Gastroesophageal sphincter (tissue), 4 donors: ENCODE results near the gene AP3D1. TPM values are rescaled to one million over a fixed set of nuclear protein-coding genes. Genes with fewer than 3 reads are reported as not detected.

Source experiments
- ATAC-seq: fragments of 150-250 bp; one replicate; pipeline ENCODE4 v1.9.1; 2016; ENCODE audit warnings: mild to moderate bottlenecking, moderate library complexity
- H3K27ac ChIP-seq, 4 donors: fragments of 200-600 bp; sonication (generic) in 3 of 4; 1 replicate in 3 of 4; 2 replicates in 1 of 4; pipeline ENCODE4 v1.5.1; 2016 to 2019
- H3K27me3 ChIP-seq: fragments of 200-600 bp; sonication (generic); one replicate; pipeline ENCODE4 v1.5.1; 2019
- H3K36me3 ChIP-seq, 2 donors: fragments of 200-600 bp; sonication (generic); one replicate each; pipeline ENCODE4 v1.5.1; 2019; ENCODE audit warnings: control low read depth in 1 of 2
- H3K4me1 ChIP-seq, 3 donors: fragments of 200-600 bp; sonication (generic); 1 replicate in 2 of 3; 2 replicates in 1 of 3; pipeline ENCODE4 v1.5.1; 2016 to 2019; ENCODE audit warnings: control low read depth in 2 of 3
- H3K4me3 ChIP-seq, 2 donors: fragments of 200-600 bp; sonication (generic); one replicate each; pipeline ENCODE4 v1.5.1; 2019; ENCODE audit warnings: mild to moderate bottlenecking in 1 of 2, moderate library complexity in 1 of 2
- H3K9me3 ChIP-seq, 3 donors: fragments of 200-600 bp; sonication (generic); one replicate each; pipeline ENCODE4 v1.5.1; 2017 to 2019; ENCODE audit warnings: control low read depth in 2 of 3
- CTCF ChIP-seq, 4 experiments: fragments of 200-600 bp in 2 of 4; fragments of 450-650 bp in 2 of 4; sonication (generic) in 1 of 4; IDR thresholded peaks; one replicate each; pipeline ENCODE4 v1.5.1; 2017 to 2019; ENCODE audit warnings: antibody characterized with exemption in 4 of 4, mild to moderate bottlenecking in 2 of 4, moderate library complexity in 2 of 4
- EP300 ChIP-seq: sonication (generic); formaldehyde crosslinking; IDR thresholded peaks from one replicate; pipeline ENCODE4 v1.6.1; 2017; ENCODE audit warnings: antibody characterized with exemption, mild to moderate bottlenecking
- POLR2A ChIP-seq, 2 donors: fragments of 450-650 bp; IDR thresholded peaks; one replicate each; pipeline ENCODE4 v1.6.1; 2017; ENCODE audit warnings: antibody characterized with exemption in 2 of 2, mild to moderate bottlenecking in 2 of 2, moderate library complexity in 1 of 2
- POLR2AphosphoS5 ChIP-seq: sonication (generic); formaldehyde crosslinking; IDR thresholded peaks from one replicate; pipeline ENCODE4 v1.6.1; 2017; ENCODE audit warnings: antibody characterized with exemption
- WGBS, 2 donors: methylation state at CpG; one replicate each; pipeline ENCODE4 v1.1.5; 2018; ENCODE audit warnings: low coverage in 1 of 2; 5-methylcytosine and 5-hydroxymethylcytosine counted together
- total RNA-seq, 4 donors: library from RNA; depleted of rRNA; stranded (reverse); fragments of >200 nt; gene quantifications; one replicate each; pipeline ENCODE4 v1.1.0, GENCODE V29; 2016

Gene AP3D1
- total RNA-seq, 4 donors from 2014 or later: 69.9 to 132 (median 73.8) TPM

GRCh38 chr19:2056837-2057192, 94.6 kb downstream of the AP3D1 start:
- TF ChIP-seq POLR2A (IDR thresholded peaks at IDR 0.05): no peak
- TF ChIP-seq EP300: no peak
- no peak for TF ChIP-seq CTCF (IDR thresholded peaks at IDR 0.05)
- no peak for TF ChIP-seq POLR2AphosphoS5
- WGBS, 2 donors: 71% methylated on average over 1 of the region's 5 CpGs; no CpG with 5 or more reads in 1 of the 2 donors
- Histone ChIP-seq H3K36me3 (no peaks in the 10 kb centered on the region), H3K27ac (peak overlapping the region; percentile 98 to 100 (median 99)), H3K27me3 (no peaks in the 10 kb centered on the region), H3K4me1 (peaks cover 0 to 92% (median 65%) of the 10 kb centered on the region in 3 donors), H3K4me3 (no peak overlapping the region), H3K9me3 (no peaks in the 10 kb centered on the region)
- ATAC-seq: no peak

- peak; percentile 62 for ATAC-seq
- 4 to 13% methylated on average over 3 to 5 of the region's 22 CpGs for WGBS, 2 donors
- peak overlapping the region; percentile 8 to 53 for H3K4me3 ChIP-seq
- no peaks in the 10 kb centered on the region for H3K27me3 ChIP-seq
- no peaks in the 10 kb centered on the region for H3K36me3 ChIP-seq
- H3K9me3 ChIP-seq: no peaks in the 10 kb centered on the region
- TF ChIP-seq CTCF (IDR thresholded peaks at IDR 0.05) (peak in 1 of 4 experiments; percentile 26), POLR2A (IDR thresholded peaks at IDR 0.05) (peak in 1 of 2 donors; percentile 47), POLR2AphosphoS5 (peak; percentile 79), EP300 (no peak)
- H3K27ac ChIP-seq: peak overlapping the region; percentile 98 to 100 (median 99)
- H3K4me1 ChIP-seq: peaks cover 0 to 97% (median 70%) of the 10 kb centered on the region in 3 donors
These were observed 95.2 kb downstream of the AP3D1 start for GRCh38 chr19:2055931-2056836.

- Histone ChIP-seq H3K4me3 (no peak overlapping the region), H3K9me3 (no peaks in the 10 kb centered on the region), H3K27me3 (no peaks in the 10 kb centered on the region), H3K27ac (peak overlapping the region in 3 of 4 donors; percentile 80 to 100 (median 99)), H3K4me1 (peaks cover 0 to 84% (median 59%) of the 10 kb centered on the region in 3 donors), H3K36me3 (no peaks in the 10 kb centered on the region)
- TF ChIP-seq EP300 (no peak), CTCF (IDR thresholded peaks at IDR 0.05) (no peak), POLR2A (IDR thresholded peaks at IDR 0.05) (no peak), POLR2AphosphoS5 (no peak)
- ATAC-seq: no peak
- 78 to 90% methylated on average over 2 to 4 of the region's 8 CpGs for WGBS, 2 donors
These were observed 96.6 kb downstream of the AP3D1 start for GRCh38 chr19:2054763-2055162.

GRCh38 chr19:2053601-2054389, 97.6 kb downstream of the AP3D1 start:
- no peak overlapping the region for H3K4me3 ChIP-seq
- H3K36me3 ChIP-seq: peaks cover 0 to 7% of the 10 kb centered on the region in 2 donors
- peak; percentile 25 for ATAC-seq
- H3K4me1 ChIP-seq: peaks cover 0 to 84% (median 57%) of the 10 kb centered on the region in 3 donors
- 90 to 95% methylated on average over 2 to 11 of the region's 24 CpGs for WGBS, 2 donors
- no peaks in the 10 kb centered on the region for H3K9me3 ChIP-seq
- no peaks in the 10 kb centered on the region for H3K27me3 ChIP-seq
- peak overlapping the region in 3 of 4 donors; percentile 80 to 100 (median 99) for H3K27ac ChIP-seq
- peak; percentile 71 for TF ChIP-seq POLR2AphosphoS5
- TF ChIP-seq EP300: no peak
